HG03565 (cell line): ENCODE data around the gene CRIP3.

Experiments used
- ATAC-seq: cut with Tn5 transposase; IDR thresholded peaks from one replicate; pipeline ENCODE4 v1.9.1; 2021; ENCODE audit warnings: mild to moderate bottlenecking, moderate library complexity; ENCODE audit not compliant: unreplicated experiment

CRIP3 gene

GRCh38 chr6:43290905-43291355 lies 17.7 kb downstream of the CRIP3 start:
- no peak for ATAC-seq

GRCh38 chr6:43290339-43290904 lies 18.2 kb downstream of the CRIP3 start:
- no peak for ATAC-seq

- ATAC-seq = no peak
Observed at GRCh38 chr6:43287717-43288679, 20.6 kb downstream of the CRIP3 start.

GRCh38 chr6:43286980-43287716 lies 21.5 kb downstream of the CRIP3 start:
- no peak for ATAC-seq

- ATAC-seq = no peak
Observed at GRCh38 chr6:43286456-43286979, 22.1 kb downstream of the CRIP3 start.

GRCh38 chr6:43285832-43286231 lies 22.8 kb downstream of the CRIP3 start:
- ATAC-seq = no peak

GRCh38 chr6:43284991-43285781 lies 23.4 kb downstream of the CRIP3 start:
- ATAC-seq = no peak

GRCh38 chr6:43283905-43284304 lies 24.7 kb downstream of the CRIP3 start:
- no peak for ATAC-seq

- ATAC-seq = no peak
Observed at GRCh38 chr6:43283514-43283901, 25.1 kb downstream of the CRIP3 start.

- no peak for ATAC-seq
Observed at GRCh38 chr6:43282636-43283513, 25.8 kb downstream of the CRIP3 start.

GRCh38 chr6:43282060-43282459 lies 26.6 kb downstream of the CRIP3 start:
- no peak for ATAC-seq

- no peak for ATAC-seq
Observed at GRCh38 chr6:43280234-43280633, 28.4 kb downstream of the CRIP3 start.

- no peak for ATAC-seq
Observed at GRCh38 chr6:43278524-43279078, 30.0 kb downstream of the CRIP3 start.

- ATAC-seq = no peak
Observed at GRCh38 chr6:43277643-43278523, 30.7 kb downstream of the CRIP3 start.

- ATAC-seq = no peak
Observed at GRCh38 chr6:43277306-43277642, 31.4 kb downstream of the CRIP3 start.

GRCh38 chr6:43276577-43277305 lies 31.9 kb downstream of the CRIP3 start:
- ATAC-seq = no peak

GRCh38 chr6:43275801-43276576 lies 32.6 kb downstream of the CRIP3 start:
- no peak for ATAC-seq
